Neutrophil (primary cell): Measurements from ENCODE around the gene LY6G6D.

Experiments
- H3K27ac ChIP-seq: fragments of 200-600 bp; sonication (generic); 2 replicates; pipeline ENCODE4 v1.5.1; 2016; ENCODE audit warnings: mild to moderate bottlenecking, moderate library complexity
- H3K27me3 ChIP-seq: fragments of 200-600 bp; sonication (generic); 2 replicates; pipeline ENCODE4 v1.6.0; 2016; ENCODE audit warnings: mild to moderate bottlenecking
- H3K36me3 ChIP-seq: fragments of 200-600 bp; sonication (generic); 2 replicates; pipeline ENCODE4 v1.5.1; 2017
- H3K4me1 ChIP-seq, 2 experiments: fragments of 200-600 bp in 1 of 2; sonication (generic) in 1 of 2; 1 replicate in 1 of 2; 2 replicates in 1 of 2; pipeline versions ENCODE4 v1.5.1 to v1.6.1; 2013 to 2016; ENCODE audit warnings: low read depth in 1 of 2, low read length in 1 of 2, mild to moderate bottlenecking in 1 of 2, moderate library complexity in 1 of 2; ENCODE audit not compliant: control insufficient read depth in 1 of 2, insufficient read depth in 1 of 2
- H3K4me3 ChIP-seq, 2 experiments: fragments of 200-600 bp in 1 of 2; sonication (generic) in 1 of 2; 1 replicate in 1 of 2; 2 replicates in 1 of 2; pipeline ENCODE4 v1.5.1; 2013 to 2016; ENCODE audit warnings: low read depth in 1 of 2, low read length in 1 of 2, mild to moderate bottlenecking in 1 of 2, moderate library complexity in 1 of 2
- H3K9me3 ChIP-seq: fragments of 200-600 bp; sonication (generic); 2 replicates; pipeline ENCODE4 v1.5.1; 2016
- TF ChIP-seq, protein P1 (sequence below): fragments of 200-600 bp; sonication (generic); IDR thresholded peaks from 2 replicates; pipeline ENCODE4 v1.5.1; 2016; ENCODE audit warnings: antibody characterized with exemption

LY6G6D gene

GRCh38 chr6:31762356-31762755 lies 47.2 kb downstream of the LY6G6D start, which contains the start of gene SAPCD1:
Gene SAPCD1, plus strand, starts transcription at chr6:31762656. Its CDS starts 399 bp downstream, at chr6:31763055.
- Histone ChIP-seq H3K9me3 (no peaks in the 10 kb centered on the region), H3K27ac (no peak within 1 kb of the TSS), H3K4me3 (no peak within 1 kb of the TSS), H3K4me1 (peaks cover 0 to 2% of the 10 kb centered on the region in 2 experiments), H3K27me3 (no peaks in the 10 kb centered on the region), H3K36me3 (peaks cover 23% of the 10 kb centered on the region)
- TF ChIP-seq, protein P1, sequence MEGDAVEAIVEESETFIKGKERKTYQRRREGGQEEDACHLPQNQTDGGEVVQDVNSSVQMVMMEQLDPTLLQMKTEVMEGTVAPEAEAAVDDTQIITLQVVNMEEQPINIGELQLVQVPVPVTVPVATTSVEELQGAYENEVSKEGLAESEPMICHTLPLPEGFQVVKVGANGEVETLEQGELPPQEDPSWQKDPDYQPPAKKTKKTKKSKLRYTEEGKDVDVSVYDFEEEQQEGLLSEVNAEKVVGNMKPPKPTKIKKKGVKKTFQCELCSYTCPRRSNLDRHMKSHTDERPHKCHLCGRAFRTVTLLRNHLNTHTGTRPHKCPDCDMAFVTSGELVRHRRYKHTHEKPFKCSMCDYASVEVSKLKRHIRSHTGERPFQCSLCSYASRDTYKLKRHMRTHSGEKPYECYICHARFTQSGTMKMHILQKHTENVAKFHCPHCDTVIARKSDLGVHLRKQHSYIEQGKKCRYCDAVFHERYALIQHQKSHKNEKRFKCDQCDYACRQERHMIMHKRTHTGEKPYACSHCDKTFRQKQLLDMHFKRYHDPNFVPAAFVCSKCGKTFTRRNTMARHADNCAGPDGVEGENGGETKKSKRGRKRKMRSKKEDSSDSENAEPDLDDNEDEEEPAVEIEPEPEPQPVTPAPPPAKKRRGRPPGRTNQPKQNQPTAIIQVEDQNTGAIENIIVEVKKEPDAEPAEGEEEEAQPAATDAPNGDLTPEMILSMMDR: no peak

DNA sequence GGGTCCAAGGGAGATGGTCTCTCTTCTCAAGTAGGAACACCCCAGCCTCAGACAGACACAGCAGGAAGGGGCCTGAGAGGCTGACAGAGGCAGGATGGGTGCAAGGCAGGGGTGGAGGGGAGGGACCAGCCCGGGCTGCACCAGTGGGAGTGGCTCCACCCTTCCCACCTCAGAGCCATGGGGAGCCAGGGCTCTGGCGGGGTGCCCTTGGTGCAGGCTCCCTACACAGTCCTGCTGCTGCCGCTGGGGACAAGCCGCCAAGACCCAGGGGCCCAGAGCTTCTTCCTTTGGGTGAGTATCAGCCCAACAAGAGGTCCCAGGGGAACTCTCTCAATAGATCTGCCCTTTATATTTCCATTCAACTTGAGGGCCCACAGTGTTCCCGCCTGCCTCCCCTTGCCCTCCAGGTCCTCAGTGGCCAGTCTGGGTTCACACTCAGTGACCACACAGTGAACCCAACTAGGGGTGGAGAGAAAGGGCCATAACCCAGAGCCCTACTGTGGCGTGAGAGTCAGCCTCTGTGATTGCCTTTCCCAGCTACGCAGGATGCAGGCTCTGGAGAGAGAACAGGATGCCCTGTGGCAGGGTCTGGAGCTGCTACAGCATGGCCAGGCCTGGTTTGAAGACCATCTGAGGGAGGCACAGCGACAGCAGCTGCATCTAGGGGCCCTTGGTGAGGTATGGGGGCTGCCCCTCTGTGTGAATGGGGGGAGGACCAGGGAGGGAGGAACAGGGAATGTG lies 47.9 kb downstream of the LY6G6D start:
- no peak overlapping the region for H3K27ac ChIP-seq
- TF ChIP-seq, protein P1: no peak
- H3K4me1 ChIP-seq: peaks cover 6% of the 10 kb centered on the region in 2 experiments

GRCh38 chr6:31763619-31763940 lies 48.4 kb downstream of the LY6G6D start:
- Histone ChIP-seq H3K4me1 (peaks cover 11% of the 10 kb centered on the region in 2 experiments), H3K4me3 (no peak overlapping the region), H3K36me3 (peaks cover 23% of the 10 kb centered on the region), H3K9me3 (no peaks in the 10 kb centered on the region), H3K27ac (no peak overlapping the region), H3K27me3 (no peaks in the 10 kb centered on the region)
- TF ChIP-seq, protein P1: no peak

More for the DNA sequence above, 47.9 kb downstream of the LY6G6D start:
- Histone ChIP-seq H3K9me3 (no peaks in the 10 kb centered on the region), H3K27me3 (no peaks in the 10 kb centered on the region), H3K36me3 (peaks cover 23% of the 10 kb centered on the region), H3K4me3 (no peak overlapping the region)

- TF ChIP-seq, protein P1: no peak
- Histone ChIP-seq H3K27me3 (no peaks in the 10 kb centered on the region), H3K4me3 (no peak overlapping the region), H3K4me1 (peaks cover 18% of the 10 kb centered on the region in 2 experiments), H3K36me3 (peaks cover 23% of the 10 kb centered on the region), H3K27ac (no peak overlapping the region), H3K9me3 (no peaks in the 10 kb centered on the region)
Measured at GRCh38 chr6:31764198-31764597, 49.0 kb downstream of the LY6G6D start.

- H3K27ac ChIP-seq: no peak overlapping the region
- TF ChIP-seq, protein P1: no peak
- H3K27me3 ChIP-seq: no peaks in the 10 kb centered on the region
- H3K9me3 ChIP-seq: no peaks in the 10 kb centered on the region
- no peak overlapping the region for H3K4me3 ChIP-seq
- H3K36me3 ChIP-seq: peaks cover 13% of the 10 kb centered on the region
- peaks cover 26 to 27% of the 10 kb centered on the region in 2 experiments for H3K4me1 ChIP-seq
Measured at GRCh38 chr6:31765559-31765909, 50.4 kb downstream of the LY6G6D start.
